Neural progenitor cell (in vitro differentiated cells): ENCODE measurements around the gene C6orf62. TPM values are rescaled to one million over a fixed set of nuclear protein-coding genes. Genes with fewer than 3 reads are reported as not detected.
"Not testable (repeated sequence)": the region's sequence is repeated elsewhere in the genome, so short reads cannot be mapped to it uniquely, and the experiment has no call there.

ENCODE experiments used
- DNase-seq: peaks from one replicate; pipeline ENCODE4 v3.0.0-alpha.2; 2016; ENCODE audit warnings: low spot score
- H2AFZ ChIP-seq: fragments of 200-600 bp; sonication (generic); replicated peaks from 2 replicates; pipeline ENCODE4 v1.6.1; 2016; ENCODE audit warnings: antibody characterized with exemption
- H3F3A ChIP-seq: fragments of 200-600 bp; sonication (generic); 2 replicates; pipeline ENCODE4 v1.6.1; 2016; ENCODE audit warnings: antibody characterized with exemption, low read depth
- H3K27ac ChIP-seq: fragments of 200-600 bp; sonication (generic); 2 replicates; pipeline ENCODE4 v1.5.1; 2016; ENCODE audit warnings: mild to moderate bottlenecking
- H3K27me3 ChIP-seq: fragments of 200-600 bp; sonication (generic); 2 replicates; pipeline ENCODE4 v1.6.1; 2016; ENCODE audit warnings: mild to moderate bottlenecking, moderate library complexity
- H3K36me3 ChIP-seq: fragments of 200-600 bp; sonication (generic); 2 replicates; pipeline ENCODE4 v1.5.1; 2016
- H3K4me1 ChIP-seq: fragments of 200-600 bp; sonication (generic); 2 replicates; pipeline ENCODE4 v1.6.1; 2016; ENCODE audit warnings: mixed run types
- H3K4me2 ChIP-seq: fragments of 200-600 bp; sonication (generic); 2 replicates; pipeline ENCODE4 v1.6.1; 2016
- H3K4me3 ChIP-seq: fragments of 200-600 bp; sonication (generic); 2 replicates; pipeline ENCODE4 v1.5.1; 2016
- H3K79me2 ChIP-seq: fragments of 200-600 bp; sonication (generic); 2 replicates; pipeline ENCODE4 v1.6.1; 2016; ENCODE audit warnings: low read depth
- H3K9ac ChIP-seq: fragments of 200-600 bp; sonication (generic); 2 replicates; pipeline ENCODE4 v1.6.1; 2016
- H3K9me3 ChIP-seq: fragments of 200-600 bp; sonication (generic); 2 replicates; pipeline ENCODE4 v1.5.1; 2016; ENCODE audit warnings: low read depth
- H4K20me1 ChIP-seq: fragments of 200-600 bp; sonication (generic); 2 replicates; pipeline ENCODE4 v1.6.1; 2016; ENCODE audit warnings: low read depth
- H3K27ac Mint-ChIP-seq: 3 replicates; pipeline ENCODE4 v1.8.0; 2021; ENCODE audit warnings: mixed read lengths
- H3K27me3 Mint-ChIP-seq: 2 replicates; pipeline ENCODE4 v1.8.0; 2022; ENCODE audit warnings: low read depth, mild to moderate bottlenecking, inconsistent platforms, moderate library complexity, mixed read lengths; ENCODE audit not compliant: insufficient read depth
- H3K36me3 Mint-ChIP-seq: 3 replicates; pipeline ENCODE4 v1.8.0; 2021; ENCODE audit warnings: mixed read lengths
- H3K4me1 Mint-ChIP-seq: 3 replicates; pipeline ENCODE4 v1.8.0; 2021; ENCODE audit warnings: mixed read lengths
- H3K4me3 Mint-ChIP-seq: 3 replicates; pipeline ENCODE4 v1.8.0; 2021; ENCODE audit warnings: mild to moderate bottlenecking, moderate library complexity, mixed read lengths
- H3K9me3 Mint-ChIP-seq: 3 replicates; pipeline ENCODE4 v1.8.0; 2020; ENCODE audit warnings: mixed read lengths
- EZH2 ChIP-seq: fragments of 200-600 bp; sonication (generic); IDR thresholded peaks from 2 replicates; pipeline ENCODE4 v1.6.1; 2017; ENCODE audit warnings: antibody characterized with exemption, mild to moderate bottlenecking, moderate library complexity
- EZH2phosphoT487 ChIP-seq: fragments of 200-600 bp; sonication (generic); IDR thresholded peaks from 2 replicates; pipeline ENCODE4 v1.6.1; 2017; ENCODE audit warnings: antibody characterized with exemption
- total RNA-seq: library from RNA; depleted of rRNA; stranded (reverse); fragments of >200 nt; gene quantifications from 2 replicates; pipeline ENCODE4 v1.2.3, GENCODE V29; 2015; ENCODE audit warnings: low replicate concordance
- TF ChIP-seq, protein P1 (sequence below): fragments of 200-600 bp; sonication (generic); IDR thresholded peaks from 2 replicates; pipeline ENCODE4 v1.5.1; 2017; ENCODE audit warnings: antibody characterized with exemption, mild to moderate bottlenecking

C6orf62 gene
- total RNA-seq, 1 donor from 2014 or later = 82.3 TPM

DNA sequence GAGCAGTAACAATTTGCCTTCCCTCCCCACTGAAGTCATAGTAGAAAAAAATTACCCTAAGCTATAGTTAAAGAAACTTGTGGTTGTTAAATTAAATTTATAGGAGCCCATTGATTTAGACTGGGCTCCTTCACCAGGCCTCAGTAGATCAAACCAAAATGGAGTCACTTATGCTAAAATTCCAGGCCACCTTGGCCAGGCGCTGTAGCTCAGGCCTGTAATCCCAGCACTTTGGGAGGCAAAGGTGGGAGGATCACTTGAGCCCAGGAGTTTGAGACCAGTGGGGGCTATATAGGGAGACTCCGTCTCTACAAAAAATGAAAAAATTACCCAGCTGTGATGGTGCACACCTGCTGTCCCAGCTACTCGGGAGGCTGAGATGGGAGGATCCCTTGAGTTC, 40.8 kb upstream of the C6orf62 start:
- Histone ChIP-seq H3F3A (peaks cover 10% of the 10 kb centered on the region), H3K9me3 (no peaks in the 10 kb centered on the region), H3K27me3 (no peaks in the 10 kb centered on the region), H3K79me2 (no peaks in the 10 kb centered on the region), H3K36me3 (no peaks in the 10 kb centered on the region), H3K4me2 (no peak overlapping the region), H4K20me1 (no peaks in the 10 kb centered on the region), H3K9ac (no peak overlapping the region), H3K4me1 (peaks cover 9% of the 10 kb centered on the region), H3K27ac (no peak overlapping the region), H2AFZ (no peak overlapping the region), H3K4me3 (no peak overlapping the region)
- Mint-ChIP-seq H3K27me3 (peaks cover 3% of the 10 kb centered on the region), H3K36me3 (no peaks in the 10 kb centered on the region), H3K4me3 (no peak overlapping the region), H3K27ac (no peak overlapping the region), H3K4me1 (peaks cover 4% of the 10 kb centered on the region), H3K9me3 (peaks cover 2% of the 10 kb centered on the region)
- TF ChIP-seq EZH2 (no peak), EZH2phosphoT487 (no peak)
- TF ChIP-seq, protein P1, sequence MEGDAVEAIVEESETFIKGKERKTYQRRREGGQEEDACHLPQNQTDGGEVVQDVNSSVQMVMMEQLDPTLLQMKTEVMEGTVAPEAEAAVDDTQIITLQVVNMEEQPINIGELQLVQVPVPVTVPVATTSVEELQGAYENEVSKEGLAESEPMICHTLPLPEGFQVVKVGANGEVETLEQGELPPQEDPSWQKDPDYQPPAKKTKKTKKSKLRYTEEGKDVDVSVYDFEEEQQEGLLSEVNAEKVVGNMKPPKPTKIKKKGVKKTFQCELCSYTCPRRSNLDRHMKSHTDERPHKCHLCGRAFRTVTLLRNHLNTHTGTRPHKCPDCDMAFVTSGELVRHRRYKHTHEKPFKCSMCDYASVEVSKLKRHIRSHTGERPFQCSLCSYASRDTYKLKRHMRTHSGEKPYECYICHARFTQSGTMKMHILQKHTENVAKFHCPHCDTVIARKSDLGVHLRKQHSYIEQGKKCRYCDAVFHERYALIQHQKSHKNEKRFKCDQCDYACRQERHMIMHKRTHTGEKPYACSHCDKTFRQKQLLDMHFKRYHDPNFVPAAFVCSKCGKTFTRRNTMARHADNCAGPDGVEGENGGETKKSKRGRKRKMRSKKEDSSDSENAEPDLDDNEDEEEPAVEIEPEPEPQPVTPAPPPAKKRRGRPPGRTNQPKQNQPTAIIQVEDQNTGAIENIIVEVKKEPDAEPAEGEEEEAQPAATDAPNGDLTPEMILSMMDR = no peak
- no peak for DNase-seq

DNA sequence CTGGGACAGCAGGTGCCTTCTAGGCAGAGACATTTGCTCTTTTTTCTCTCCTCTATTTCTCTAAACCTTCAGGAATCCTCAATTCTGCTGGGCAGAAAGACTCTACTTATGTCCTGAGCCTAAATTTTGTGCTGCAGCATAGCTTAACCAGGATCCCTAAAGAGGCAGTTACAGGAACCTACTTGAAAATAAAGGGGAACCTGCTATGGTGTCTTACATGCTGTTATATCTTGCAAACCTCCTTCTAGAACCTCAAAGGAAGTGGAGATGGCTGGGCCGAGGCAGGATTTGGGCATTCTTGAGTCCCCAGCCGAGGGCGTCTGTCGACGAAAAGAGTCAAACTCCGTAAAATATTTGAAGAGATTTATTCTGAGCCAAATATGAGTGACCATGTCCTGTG, 38.7 kb upstream of the C6orf62 start:
- no peak overlapping the region for H3K4me3 ChIP-seq
- Mint-ChIP-seq H3K9me3 (peaks cover 2% of the 10 kb centered on the region), H3K36me3 (no peaks in the 10 kb centered on the region), H3K4me1 (peaks cover 4% of the 10 kb centered on the region), H3K27me3 (peaks cover 3% of the 10 kb centered on the region), H3K27ac (no peak overlapping the region), H3K4me3 (no peak overlapping the region)
- peaks cover 9% of the 10 kb centered on the region for H3K4me1 ChIP-seq
- H3K4me2 ChIP-seq = peak overlapping the region; percentile 16
- no peaks in the 10 kb centered on the region for H3K9me3 ChIP-seq
- DNase-seq = no peak
- no peak overlapping the region for H2AFZ ChIP-seq
- peak overlapping the region; percentile 51 for H3K27ac ChIP-seq
- no peaks in the 10 kb centered on the region for H3K27me3 ChIP-seq
- no peaks in the 10 kb centered on the region for H3K79me2 ChIP-seq
- peaks cover 10% of the 10 kb centered on the region for H3F3A ChIP-seq
- no peak overlapping the region for H3K9ac ChIP-seq
- no peaks in the 10 kb centered on the region for H4K20me1 ChIP-seq
- no peak for TF ChIP-seq EZH2
- TF ChIP-seq, protein P1 = no peak
- no peak for TF ChIP-seq EZH2phosphoT487
- H3K36me3 ChIP-seq = no peaks in the 10 kb centered on the region

DNA sequence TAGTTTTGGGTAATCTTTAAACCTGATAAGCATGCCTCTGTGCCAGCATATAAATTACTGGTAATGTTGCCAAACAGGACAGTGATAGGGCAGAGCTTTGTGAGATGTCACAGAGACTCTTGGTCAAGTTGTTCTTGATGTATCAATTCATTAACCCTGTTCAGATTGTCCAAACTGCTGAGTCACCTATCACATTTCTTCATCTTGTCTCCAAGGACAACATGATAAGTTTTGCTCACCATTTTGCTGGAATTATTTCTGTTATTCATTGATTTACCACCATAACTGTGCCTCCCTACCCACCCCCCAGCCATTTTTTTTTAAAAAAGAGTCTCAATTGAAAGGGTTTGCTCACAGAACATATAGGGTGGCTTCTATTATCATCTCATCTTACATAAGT, 36.3 kb upstream of the C6orf62 start:
- H3K4me3 Mint-ChIP-seq = no peak overlapping the region
- Histone ChIP-seq H3K4me3 (no peak overlapping the region), H3K9me3 (no peaks in the 10 kb centered on the region), H3K27ac (no peak overlapping the region), H3K9ac (no peak overlapping the region), H3F3A (peaks cover 10% of the 10 kb centered on the region), H3K4me2 (no peak overlapping the region), H3K36me3 (no peaks in the 10 kb centered on the region), H3K4me1 (peaks cover 9% of the 10 kb centered on the region), H3K79me2 (no peaks in the 10 kb centered on the region), H2AFZ (no peak overlapping the region), H4K20me1 (no peaks in the 10 kb centered on the region), H3K27me3 (no peaks in the 10 kb centered on the region)
- peaks cover 2% of the 10 kb centered on the region for H3K9me3 Mint-ChIP-seq
- peaks cover 4% of the 10 kb centered on the region for H3K27me3 Mint-ChIP-seq
- H3K4me1 Mint-ChIP-seq = peaks cover 4% of the 10 kb centered on the region
- no peak overlapping the region for H3K27ac Mint-ChIP-seq
- no peak for DNase-seq
- TF ChIP-seq EZH2phosphoT487 (no peak), EZH2 (no peak)
- TF ChIP-seq, protein P1 = no peak
- no peaks in the 10 kb centered on the region for H3K36me3 Mint-ChIP-seq

DNA sequence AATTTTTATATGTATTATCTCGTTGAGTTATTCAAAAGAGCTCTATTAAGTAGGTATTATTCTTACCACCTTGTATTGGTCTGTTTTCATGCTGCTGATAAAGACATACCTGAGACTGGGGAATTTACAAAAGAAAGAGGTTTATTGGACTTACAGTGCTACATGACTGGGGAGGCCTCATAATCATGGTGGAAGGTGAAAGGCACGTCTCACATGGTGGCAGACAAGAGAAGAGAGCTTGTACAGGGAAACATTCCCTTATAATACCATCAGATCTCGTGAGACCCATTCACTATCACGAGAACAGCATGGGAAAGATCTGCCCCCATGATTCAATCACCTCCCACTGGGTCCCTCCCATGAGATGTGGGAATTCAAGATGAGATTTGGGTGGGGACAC, 35.4 kb upstream of the C6orf62 start:
- H3K36me3 Mint-ChIP-seq, H3K27me3 ChIP-seq, H3K4me1 Mint-ChIP-seq, H2AFZ ChIP-seq, H3K9me3 ChIP-seq, H3K27me3 Mint-ChIP-seq, H3K9ac ChIP-seq, H3K4me3 ChIP-seq, H3K27ac ChIP-seq, H3K4me2 ChIP-seq, H3K9me3 Mint-ChIP-seq, H4K20me1 ChIP-seq, DNase-seq, H3K27ac Mint-ChIP-seq, H3K79me2 ChIP-seq, H3K4me1 ChIP-seq, H3K36me3 ChIP-seq, H3K4me3 Mint-ChIP-seq: not testable (repeated sequence)
- H3F3A ChIP-seq = peaks cover 10% of the 10 kb centered on the region
